H1 (cell line): ENCODE measurements around the gene SLFNL1. TPM values are rescaled to one million over a fixed set of nuclear protein-coding genes. Genes with fewer than 3 reads are reported as not detected.

ENCODE experiments used
- CTCF ChIA-PET: fragments of 300-600 bp; sonication (Branson Sonifier 250); formaldehyde crosslinking; loops from one replicate; lab custom pipeline; 2021; ENCODE audit not compliant: partially characterized antibody; lab: Charles Lee
- POLR2A ChIA-PET: fragments of 300-600 bp; sonication (Branson Sonifier 250); formaldehyde crosslinking; loops from one replicate; lab custom pipeline; 2021; ENCODE audit warnings: inconsistent platforms; ENCODE audit not compliant: partially characterized antibody; lab: Charles Lee
- DNase-seq, 2 experiments: peaks; one replicate each; pipeline versions ENCODE4 v3.0.0 to v3.0.0-alpha.2; 2010 to 2022; ENCODE audit warnings: low spot score in 2 of 2, low read depth in 1 of 2, mixed read lengths in 1 of 2
- FAIRE-seq: peaks from 2 replicates; lab custom pipeline; 2011; peaks lifted over from hg19 to GRCh38; lab: Jason Lieb, UNC
- H2AFZ ChIP-seq: 2 replicates; pipeline ENCODE4 v1.8.1; 2012; ENCODE audit warnings: low read length, inconsistent platforms
- H2AK5ac ChIP-seq: 2 replicates; pipeline ENCODE4 v1.6.1; 2013; ENCODE audit warnings: low read depth, low read length
- H2BK120ac ChIP-seq: replicated peaks from 2 replicates; pipeline ENCODE3; 2013; ENCODE audit warnings: low read depth, low read length, inconsistent platforms
- H2BK12ac ChIP-seq: 2 replicates; pipeline ENCODE4 v1.6.1; 2013; ENCODE audit warnings: low read depth, low read length
- H2BK15ac ChIP-seq: 2 replicates; pipeline ENCODE4 v1.6.1; 2013; ENCODE audit warnings: low read length
- H2BK20ac ChIP-seq: 2 replicates; pipeline ENCODE4 v1.6.1; 2013; ENCODE audit warnings: low read length
- H2BK5ac ChIP-seq: 2 replicates; pipeline ENCODE4 v1.6.1; 2013; ENCODE audit warnings: low read depth, low read length
- H3K14ac ChIP-seq: 2 replicates; pipeline ENCODE4 v1.6.1; 2013; ENCODE audit warnings: inconsistent platforms; ENCODE audit not compliant: insufficient read length
- H3K18ac ChIP-seq: 2 replicates; pipeline ENCODE4 v1.6.1; 2013; ENCODE audit warnings: low read length; ENCODE audit errors: extremely low read depth
- H3K23ac ChIP-seq: 2 replicates; pipeline ENCODE4 v1.6.1; 2013; ENCODE audit warnings: inconsistent platforms; ENCODE audit not compliant: insufficient read length
- H3K23me2 ChIP-seq: 2 replicates; pipeline ENCODE4 v1.6.1; 2013; ENCODE audit warnings: low read depth, low read length
- H3K27ac ChIP-seq: 2 replicates; pipeline ENCODE4 v1.6.1; 2011; ENCODE audit warnings: low read depth, low read length, inconsistent platforms
- H3K27me3 ChIP-seq, 4 experiments: replicated peaks in 1 of 4; 1 replicate in 1 of 4; 2 replicates in 3 of 4; pipeline versions ENCODE4 v1.6.1 to v1.8.1; 2011 to 2013; ENCODE audit warnings: low read length in 3 of 4, mild to moderate bottlenecking in 3 of 4, inconsistent platforms in 2 of 4, mixed read lengths in 2 of 4, moderate library complexity in 1 of 4; ENCODE audit not compliant: control insufficient read depth in 3 of 4, insufficient read depth in 3 of 4; ENCODE audit errors: extremely low read depth in 1 of 4
- H3K36me3 ChIP-seq, 4 experiments: 2 replicates each; pipeline versions ENCODE4 v1.6.1 to v1.8.1; 2011 to 2013; ENCODE audit warnings: mild to moderate bottlenecking in 4 of 4, low read length in 3 of 4, moderate library complexity in 2 of 4, control low read depth in 1 of 4, inconsistent platforms in 1 of 4; ENCODE audit not compliant: insufficient read depth in 4 of 4, control insufficient read depth in 2 of 4
- H3K4ac ChIP-seq: replicated peaks from 2 replicates; pipeline ENCODE3; 2013; ENCODE audit warnings: low read length, low read depth, mixed read lengths, inconsistent platforms; ENCODE audit not compliant: insufficient read length
- H3K4me1 ChIP-seq, 4 experiments: replicated peaks in 1 of 4; 1 replicate in 1 of 4; 2 replicates in 3 of 4; pipeline versions ENCODE4 v1.6.1 to v1.8.1; 2011 to 2013; ENCODE audit warnings: low read length in 3 of 4, inconsistent platforms in 2 of 4, mixed read lengths in 1 of 4; ENCODE audit not compliant: insufficient read depth in 4 of 4, control insufficient read depth in 3 of 4
- H3K4me2 ChIP-seq, 2 experiments: 2 replicates each; pipeline versions ENCODE4 v1.6.1 to v1.8.1; 2011 to 2013; ENCODE audit warnings: low read depth in 2 of 2, low read length in 2 of 2, control low read depth in 1 of 2, inconsistent platforms in 1 of 2, mild to moderate bottlenecking in 1 of 2; ENCODE audit not compliant: insufficient read depth in 1 of 2
- H3K4me3 ChIP-seq, 4 experiments: fragments of 200-600, 300-600 bp in 1 of 4; sonication (generic), shearing (Covaris generic), sonication (Bioruptor Twin) in 1 of 4; 2 replicates each; pipeline versions ENCODE4 v1.5.1 to v1.8.1; 2011 to 2016; ENCODE audit warnings: low read length in 4 of 4, low read depth in 3 of 4, control low read depth in 2 of 4, inconsistent platforms in 2 of 4, mild to moderate bottlenecking in 2 of 4, mixed read lengths in 1 of 4, moderate library complexity in 1 of 4; ENCODE audit not compliant: insufficient read depth in 2 of 4; ENCODE audit errors: extremely low read depth in 1 of 4
- H3K56ac ChIP-seq: replicated peaks from 2 replicates; pipeline ENCODE3; 2013; ENCODE audit warnings: low read depth, mild to moderate bottlenecking, mixed read lengths, low read length, inconsistent platforms; ENCODE audit not compliant: insufficient read length
- H3K79me1 ChIP-seq: 2 replicates; pipeline ENCODE4 v1.6.1; 2013; ENCODE audit warnings: low read depth, low read length, control low read depth
- H3K79me2 ChIP-seq, 2 experiments: 2 replicates each; pipeline versions ENCODE4 v1.6.1 to v1.8.1; 2012 to 2013; ENCODE audit warnings: low read length in 2 of 2, mild to moderate bottlenecking in 2 of 2, inconsistent platforms in 1 of 2; ENCODE audit not compliant: insufficient read depth in 2 of 2, control insufficient read depth in 1 of 2
- H3K9ac ChIP-seq, 4 experiments: replicated peaks in 1 of 4; 1 replicate in 1 of 4; 2 replicates in 3 of 4; pipeline versions ENCODE4 v1.6.1 to v1.8.1; 2011 to 2013; ENCODE audit warnings: low read depth in 3 of 4, low read length in 3 of 4, control low read depth in 2 of 4, mild to moderate bottlenecking in 2 of 4, moderate library complexity in 2 of 4, inconsistent platforms in 1 of 4; ENCODE audit errors: extremely low read depth in 1 of 4
- H3K9me3 ChIP-seq, 2 experiments: 2 replicates each; pipeline versions ENCODE4 v1.6.1 to v1.8.1; 2012 to 2013; ENCODE audit warnings: mild to moderate bottlenecking in 2 of 2, moderate library complexity in 2 of 2, control low read depth in 1 of 2, inconsistent platforms in 1 of 2, low read depth in 1 of 2, low read length in 1 of 2, mixed read lengths in 1 of 2; ENCODE audit not compliant: insufficient read depth in 2 of 2
- H4K20me1 ChIP-seq, 2 experiments: replicated peaks in 1 of 2; 2 replicates each; pipeline versions ENCODE3 to v1.8.1; 2011 to 2013; ENCODE audit warnings: inconsistent platforms in 2 of 2, low read length in 2 of 2, mild to moderate bottlenecking in 1 of 2; ENCODE audit not compliant: insufficient read depth in 2 of 2, control insufficient read depth in 1 of 2
- H4K5ac ChIP-seq: 2 replicates; pipeline ENCODE4 v1.6.1; 2013; ENCODE audit warnings: low read length, low read depth, mixed read lengths, inconsistent platforms; ENCODE audit not compliant: insufficient read length
- H4K8ac ChIP-seq: 2 replicates; pipeline ENCODE4 v1.8.0; 2013; ENCODE audit warnings: mild to moderate bottlenecking, moderate library complexity, low read length, inconsistent platforms; ENCODE audit not compliant: insufficient read depth; ENCODE audit errors: extremely low read depth
- H4K91ac ChIP-seq: replicated peaks from 2 replicates; pipeline ENCODE3; 2013; ENCODE audit warnings: low read length, mixed read lengths, inconsistent platforms; ENCODE audit not compliant: insufficient read length
- CHD1 ChIP-seq: IDR thresholded peaks from 2 replicates; pipeline ENCODE4 v1.6.1; 2012; ENCODE audit warnings: low read depth, low read length, improper control_type of control experiment
- KDM4A ChIP-seq: IDR thresholded peaks from one replicate; pipeline ENCODE4 v1.7.1; 2012; ENCODE audit warnings: low read depth, mild to moderate bottlenecking, moderate library complexity, low read length, inconsistent platforms; ENCODE audit not compliant: severe bottlenecking
- PHF8 ChIP-seq: fragments of 200-600 bp; sonication (generic); conservative IDR thresholded peaks from 2 replicates; pipeline ENCODE4 v1.7.1; 2012; ENCODE audit warnings: low read depth, mild to moderate bottlenecking, inconsistent platforms, low read length, moderate library complexity
- SP4 ChIP-seq: IDR thresholded peaks from 2 replicates; pipeline ENCODE4 v1.6.1; 2012; ENCODE audit warnings: low read length, inconsistent platforms
- WGBS, 2 experiments: shearing (Covaris generic) in 1 of 2; methylation state at CpG; one replicate each; pipeline versions ENCODE4 v1.1.6 to v1.1.7; 2013 to 2015; ENCODE audit warnings: low lambda C conversion rate in 2 of 2, mixed read lengths in 2 of 2, inconsistent platforms in 1 of 2, low coverage in 1 of 2, missing lambda C conversion rate in 1 of 2; ENCODE audit not compliant: insufficient replicate concordance in 2 of 2, insufficient coverage in 1 of 2, insufficient read length in 1 of 2; ENCODE audit errors: extremely low coverage in 1 of 2, missing lambda C conversion rate in 1 of 2; 5-methylcytosine and 5-hydroxymethylcytosine counted together
- polyA plus RNA-seq, 7 experiments: library from polyadenylated mRNA; depleted of rRNA in 3 of 7; stranded (reverse) in 5 of 7; unstranded in 2 of 7; fragments of >200 nt in 5 of 7; fragments of 200-250 nt in 2 of 7; gene quantifications; 1 replicate in 5 of 7; 2 replicates in 1 of 7; 4 replicates in 1 of 7; pipeline versions ENCODE4 v1.2.1 to v1.2.3, GENCODE V29; 2011 to 2013; ENCODE audit warnings: missing spikeins in 2 of 7, mixed read lengths in 2 of 7
- total RNA-seq: library from RNA; stranded (reverse); fragmentation: NEBNext Ultra II Directional; extraction: Animal tissue kit (Norgen Biotek cat#: 25700); gene quantifications from 2 replicates; pipeline ENCODE4 v1.2.1, GENCODE V29; 2021

Gene SLFNL1
- total and polyA plus RNA-seq, 2 of the 8 experiments (the other 6 are each of a cell fraction or from before 2014, with no cell fraction given), result not detected

- H2AFZ ChIP-seq, result no peak overlapping the region
- no peak overlapping the region for H2BK5ac ChIP-seq
- peak overlapping the region; percentile 75 for H4K91ac ChIP-seq
- peak overlapping the region; percentile 92 to 96 for H3K4me2 ChIP-seq
- peaks cover 4 to 11% (median 6%) of the 10 kb centered on the region in 4 experiments; a peak in 5 of 7 replicates for H3K4me1 ChIP-seq
- H2BK120ac ChIP-seq, result no peak overlapping the region
- DNase-seq, result no peak
- H3K56ac ChIP-seq, result peak overlapping the region; percentile 71
- peaks cover 17 to 49% of the 10 kb centered on the region in 2 experiments for H3K79me2 ChIP-seq
- H3K9ac ChIP-seq, result peak overlapping the region; percentile 81 to 92 (median 88)
- peaks cover 12 to 21% (median 18%) of the 10 kb centered on the region in 4 experiments; a peak in 7 of 8 replicates for H3K36me3 ChIP-seq
- 0% methylated on average over 36 of the region's 50 CpGs; no CpG with 5 or more reads in 1 of the 2 experiments for WGBS, 2 experiments
- TF ChIP-seq CHD1 (no peak), PHF8 (peak; percentile 82; the same call in 1 of the 2 replicates), KDM4A (peak; percentile 52), SP4 (no peak)
- peak overlapping the region; percentile 94 for H3K27ac ChIP-seq
- H3K4me3 ChIP-seq, result peak overlapping the region; percentile 78 to 87 (median 80)
- H4K20me1 ChIP-seq, result peaks cover 5 to 15% of the 10 kb centered on the region in 2 experiments
- peak overlapping the region; percentile 68 for H4K5ac ChIP-seq
- peak overlapping the region; percentile 96; the same call in 1 of the 2 replicates for H4K8ac ChIP-seq
- peak overlapping the region; percentile 69 for H3K4ac ChIP-seq
- H2BK20ac ChIP-seq, result no peak overlapping the region
- H2AK5ac ChIP-seq, result no peak overlapping the region; the same call in 1 of the 2 replicates
- no peak overlapping the region for H3K23ac ChIP-seq
- ChIA-PET CTCF (interaction anchor here (1.1 to 1.5 kb wide), 3 partner anchors 23 to 124 kb away, joined by 3 to 5 read pairs (median 4); partner anchors contain the start of gene CITED4), POLR2A (interaction anchor here (0.6 to 9.6 kb wide), 29 partner anchors 9 to 392 kb away, joined by 3 to 49 read pairs (median 4); partner anchors contain the start of genes CITED4, NFYC, SCMH1 and SLFNL1)
- H3K23me2 ChIP-seq, result peaks cover 11% of the 10 kb centered on the region; the same call in 1 of the 2 replicates
- no peak overlapping the region for H2BK15ac ChIP-seq
- no peaks in the 10 kb centered on the region for H3K9me3 ChIP-seq
- H3K14ac ChIP-seq, result no peak overlapping the region
- no peaks in the 10 kb centered on the region for H3K27me3 ChIP-seq
- no peaks in the 10 kb centered on the region for H3K79me1 ChIP-seq
- H3K18ac ChIP-seq, result peak overlapping the region; percentile 78
- FAIRE-seq, result no peak
- no peak overlapping the region for H2BK12ac ChIP-seq
These were observed 41.5 kb downstream of the SLFNL1 start for GRCh38 chr1:40980068-40980452.
